B cell (primary cell): ENCODE results near the gene NAV1. TPM values are rescaled to one million over a fixed set of nuclear protein-coding genes. Genes with fewer than 3 reads are reported as not detected.

Experiments used
- ATAC-seq: fragments of 200-7000 bp; cut with Tn5 transposase; one replicate; pipeline ENCODE4 v1.10.0; 2021; ENCODE audit warnings: low read depth, mild to moderate bottlenecking, moderate number of reproducible peaks, moderate library complexity
- CTCF ChIA-PET: fragments of 350-600 bp; sonication (Branson Sonifier 250); formaldehyde crosslinking; loops from one replicate; lab custom pipeline; 2021; ENCODE audit warnings: antibody characterized with exemption, inconsistent platforms; lab: Charles Lee
- POLR2A ChIA-PET: fragments of 350-600 bp; sonication (Branson Sonifier 250); formaldehyde crosslinking; loops from one replicate; lab custom pipeline; 2021; ENCODE audit warnings: antibody characterized with exemption; lab: Charles Lee
- DNase-seq: peaks from one replicate; pipeline ENCODE4 v3.0.0; 2013
- H2AFZ ChIP-seq: 2 replicates; pipeline ENCODE4 v1.6.1; 2012; ENCODE audit warnings: mild to moderate bottlenecking, low read depth, low read length; ENCODE audit not compliant: insufficient read depth, poor library complexity, severe bottlenecking
- H3K27ac ChIP-seq, 2 donors: 1 replicate in 1 of 2; 2 replicates in 1 of 2; pipeline ENCODE4 v1.5.1; 2012 to 2013; ENCODE audit warnings: low read length in 2 of 2, mild to moderate bottlenecking in 2 of 2, moderate library complexity in 1 of 2
- H3K27me3 ChIP-seq, 4 experiments: fragments of 200-600 bp in 1 of 4; sonication (generic) in 1 of 4; replicated peaks in 1 of 4; 1 replicate in 2 of 4; 2 replicates in 2 of 4; pipeline versions ENCODE4 v1.6.1 to v1.7.0; 2013 to 2016; ENCODE audit warnings: low read length in 3 of 4, mild to moderate bottlenecking in 2 of 4, mixed read lengths in 1 of 4, moderate library complexity in 1 of 4; ENCODE audit not compliant: insufficient read depth in 4 of 4, control insufficient read depth in 3 of 4; ENCODE audit errors: control extremely low read depth in 1 of 4
- H3K36me3 ChIP-seq, 2 experiments: replicated peaks in 1 of 2; 1 replicate in 1 of 2; 2 replicates in 1 of 2; pipeline versions ENCODE4 v1.6.1 to v1.7.1; 2013; ENCODE audit warnings: low read length in 1 of 2; ENCODE audit not compliant: insufficient read depth in 2 of 2, control insufficient read depth in 1 of 2; ENCODE audit errors: control extremely low read depth in 1 of 2, extremely low read depth in 1 of 2
- H3K4me1 ChIP-seq, 2 donors: fragments of 200-600 bp in 1 of 2; sonication (generic) in 1 of 2; 1 replicate in 1 of 2; 2 replicates in 1 of 2; pipeline versions ENCODE4 v1.5.1 to v1.6.1; 2013 to 2017; ENCODE audit warnings: low read length in 2 of 2; ENCODE audit not compliant: control insufficient read depth in 2 of 2, insufficient read depth in 2 of 2
- H3K4me2 ChIP-seq: replicated peaks from 2 replicates; pipeline ENCODE3; 2012; ENCODE audit warnings: mild to moderate bottlenecking, low read depth, low read length; ENCODE audit not compliant: poor library complexity, severe bottlenecking
- H3K4me3 ChIP-seq, 5 experiments: fragments of 200-600 bp in 1 of 5; sonication (generic) in 1 of 5; 1 replicate in 3 of 5; 2 replicates in 2 of 5; pipeline versions ENCODE4 v1.5.1 to v1.7.0; 2011 to 2016; ENCODE audit warnings: low read length in 4 of 5, mild to moderate bottlenecking in 4 of 5, low read depth in 2 of 5, control low read depth in 1 of 5, moderate library complexity in 1 of 5; ENCODE audit not compliant: insufficient read depth in 1 of 5; ENCODE audit errors: control extremely low read depth in 1 of 5, extremely low read depth in 1 of 5
- H3K79me2 ChIP-seq: fragments of 200-600 bp; sonication (generic); one replicate; pipeline ENCODE4 v1.6.0; 2016; ENCODE audit warnings: low read length; ENCODE audit not compliant: control insufficient read depth, insufficient read depth
- H3K9ac ChIP-seq: fragments of 200-600 bp; sonication (generic); 2 replicates; pipeline ENCODE4 v1.6.1; 2017; ENCODE audit warnings: mild to moderate bottlenecking, low read length, moderate library complexity
- H3K9me3 ChIP-seq, 3 donors: one replicate each; pipeline versions ENCODE4 v1.6.1 to v1.7.1; 2013; ENCODE audit warnings: low read length in 2 of 3; ENCODE audit not compliant: control insufficient read depth in 2 of 3, insufficient read depth in 1 of 3; ENCODE audit errors: control extremely low read depth in 1 of 3
- H4K20me1 ChIP-seq: 2 replicates; pipeline ENCODE4 v1.6.0; 2012; ENCODE audit warnings: mild to moderate bottlenecking, low read length; ENCODE audit not compliant: insufficient read depth, control insufficient read depth, poor library complexity, severe bottlenecking
- H3K27ac Mint-ChIP-seq: one replicate; pipeline ENCODE4 v1.8.0; 2021; ENCODE audit warnings: mixed read lengths
- H3K27me3 Mint-ChIP-seq: one replicate; pipeline ENCODE4 v1.8.0; 2021; ENCODE audit warnings: mixed read lengths
- H3K4me1 Mint-ChIP-seq: one replicate; pipeline ENCODE4 v1.8.0; 2021; ENCODE audit warnings: mixed read lengths
- H3K4me3 Mint-ChIP-seq: one replicate; pipeline ENCODE4 v1.8.0; 2021; ENCODE audit warnings: mixed read lengths
- H3K9me3 Mint-ChIP-seq: one replicate; pipeline ENCODE4 v1.8.0; 2022; ENCODE audit warnings: mixed read lengths; ENCODE audit not compliant: insufficient read depth
- EZH2 ChIP-seq: IDR thresholded peaks from 2 replicates; pipeline ENCODE4 v1.6.1; 2012; ENCODE audit warnings: borderline replicate concordance, low read depth, mild to moderate bottlenecking, moderate library complexity, low read length; ENCODE audit not compliant: insufficient read depth, poor library complexity, severe bottlenecking
- WGBS: methylation state at CpG from one replicate; pipeline ENCODE4 v1.1.5; 2013; ENCODE audit warnings: missing lambda C conversion rate; ENCODE audit not compliant: insufficient coverage; 5-methylcytosine and 5-hydroxymethylcytosine counted together
- intact Hi-C: fragments of 100-400 bp; cut with micrococcal nuclease; formaldehyde crosslinking; loops from one replicate; pipeline ENCODE4 v1.10.0; 2022
- polyA plus RNA-seq: library from polyadenylated mRNA; depleted of rRNA; stranded (reverse); fragments of >200 nt; gene quantifications from 2 replicates; pipeline ENCODE4 v1.2.3, GENCODE V29; 2012
- total RNA-seq, 2 donors: library from RNA; stranded (reverse); fragments of 120-200 nt in 1 of 2; gene quantifications; 1 replicate in 1 of 2; 2 replicates in 1 of 2; pipeline versions ENCODE4 v1.2.3 to v1.2.4, GENCODE V29; 2013 to 2022
- TF ChIP-seq, protein P1 (sequence below): fragments of 200-600 bp; IDR thresholded peaks from one replicate; pipeline ENCODE4 v1.8.0; 2022; ENCODE audit warnings: antibody characterized with exemption, mild to moderate bottlenecking

NAV1 gene
- total and polyA plus RNA-seq, 2 donors (not counting 1 experiment from before 2014, with no cell fraction given) = 1.5 to 4.3 TPM

- H3K9ac ChIP-seq = no peak overlapping the region
- intact Hi-C loops = loop anchor here (5.0 kb wide), 1 partner anchor 657 kb away; the partner anchor contains the start of gene PTPN7
Measured at GRCh38 chr1:201504799-201505502, 34.0 kb upstream of the NAV1 start.

GRCh38 chr1:201505503-201505890, 33.4 kb upstream of the NAV1 start:
- H3K79me2 ChIP-seq = peaks cover 29% of the 10 kb centered on the region
- H3K4me2 ChIP-seq = peak overlapping the region; percentile 98
- no CpG with 5 or more reads among the region's 4 CpGs for WGBS
- Mint-ChIP-seq H3K4me3 (peak overlapping the region; percentile 94), H3K4me1 (peaks cover 32% of the 10 kb centered on the region), H3K9me3 (no peaks in the 10 kb centered on the region), H3K27ac (peak overlapping the region; percentile 10), H3K27me3 (no peaks in the 10 kb centered on the region)
- H3K9ac ChIP-seq = no peak overlapping the region
- ATAC-seq (no peak), DNase-seq (no peak)
- H3K36me3 ChIP-seq = no peaks in the 10 kb centered on the region
- POLR2A ChIA-PET = no interaction called here
- H3K27me3 ChIP-seq = no peaks in the 10 kb centered on the region
- peaks cover 20 to 25% of the 10 kb centered on the region in 2 donors for H3K4me1 ChIP-seq
- H3K4me3 ChIP-seq = no peak overlapping the region
- no peaks in the 10 kb centered on the region for H3K9me3 ChIP-seq
- CTCF ChIA-PET = interaction anchor here (1.0 to 2.0 kb wide), 4 partner anchors 12 to 27 kb away, joined by 3 to 12 read pairs (median 3); no protein-coding TSS in a partner anchor
- no peaks in the 10 kb centered on the region for H4K20me1 ChIP-seq
- intact Hi-C loops = loop anchor here (5.0 kb wide), 1 partner anchor 657 kb away; the partner anchor contains the start of gene PTPN7
- no peak overlapping the region for H3K27ac ChIP-seq
- no peak overlapping the region for H2AFZ ChIP-seq
- TF ChIP-seq, protein P1, sequence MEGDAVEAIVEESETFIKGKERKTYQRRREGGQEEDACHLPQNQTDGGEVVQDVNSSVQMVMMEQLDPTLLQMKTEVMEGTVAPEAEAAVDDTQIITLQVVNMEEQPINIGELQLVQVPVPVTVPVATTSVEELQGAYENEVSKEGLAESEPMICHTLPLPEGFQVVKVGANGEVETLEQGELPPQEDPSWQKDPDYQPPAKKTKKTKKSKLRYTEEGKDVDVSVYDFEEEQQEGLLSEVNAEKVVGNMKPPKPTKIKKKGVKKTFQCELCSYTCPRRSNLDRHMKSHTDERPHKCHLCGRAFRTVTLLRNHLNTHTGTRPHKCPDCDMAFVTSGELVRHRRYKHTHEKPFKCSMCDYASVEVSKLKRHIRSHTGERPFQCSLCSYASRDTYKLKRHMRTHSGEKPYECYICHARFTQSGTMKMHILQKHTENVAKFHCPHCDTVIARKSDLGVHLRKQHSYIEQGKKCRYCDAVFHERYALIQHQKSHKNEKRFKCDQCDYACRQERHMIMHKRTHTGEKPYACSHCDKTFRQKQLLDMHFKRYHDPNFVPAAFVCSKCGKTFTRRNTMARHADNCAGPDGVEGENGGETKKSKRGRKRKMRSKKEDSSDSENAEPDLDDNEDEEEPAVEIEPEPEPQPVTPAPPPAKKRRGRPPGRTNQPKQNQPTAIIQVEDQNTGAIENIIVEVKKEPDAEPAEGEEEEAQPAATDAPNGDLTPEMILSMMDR = no peak
- TF ChIP-seq EZH2 = no peak

More at GRCh38 chr1:201504799-201505502, 34.0 kb upstream of the NAV1 start:
- Histone ChIP-seq H4K20me1 (no peaks in the 10 kb centered on the region), H3K4me3 (no peak overlapping the region), H3K9me3 (no peaks in the 10 kb centered on the region), H2AFZ (no peak overlapping the region), H3K36me3 (no peaks in the 10 kb centered on the region), H3K4me1 (peaks cover 20 to 25% of the 10 kb centered on the region in 2 donors), H3K27me3 (no peaks in the 10 kb centered on the region), H3K79me2 (peaks cover 34% of the 10 kb centered on the region), H3K27ac (no peak overlapping the region), H3K4me2 (no peak overlapping the region)
- H3K4me1 Mint-ChIP-seq = peaks cover 30% of the 10 kb centered on the region
- TF ChIP-seq, protein P1 = no peak
- no peak for TF ChIP-seq EZH2
- ChIA-PET POLR2A (no interaction called here), CTCF (interaction anchor here (1.0 to 4.7 kb wide), 5 partner anchors 8 to 27 kb away, joined by 3 to 59 read pairs (median 3); no protein-coding TSS in a partner anchor)
- no peaks in the 10 kb centered on the region for H3K9me3 Mint-ChIP-seq
- DNase-seq (no peak), ATAC-seq (no peak)
- H3K27ac Mint-ChIP-seq = peak overlapping the region; percentile 10
- WGBS = 93% methylated on average over 6 of the region's 9 CpGs
- no peaks in the 10 kb centered on the region for H3K27me3 Mint-ChIP-seq
- peak overlapping the region; percentile 94 for H3K4me3 Mint-ChIP-seq
